Skin epidermis (tissue), 12 donors: Measurements from ENCODE around the gene FOXP1.

ENCODE experiments used
- H3K27ac ChIP-seq, 21 experiments: fragments of 200-600 bp; sonication (generic) in 11 of 21; one replicate each; pipeline ENCODE4 v1.5.0; 2020; ENCODE audit warnings: mild to moderate bottlenecking in 3 of 21, inconsistent platforms in 2 of 21, moderate library complexity in 2 of 21
- H3K4me3 ChIP-seq, 7 experiments: fragments of 200-600 bp; sonication (generic) in 2 of 7; one replicate each; pipeline ENCODE4 v1.5.0; 2020; ENCODE audit warnings: inconsistent platforms in 2 of 7, mild to moderate bottlenecking in 2 of 7, moderate library complexity in 1 of 7

FOXP1 gene

DNA sequence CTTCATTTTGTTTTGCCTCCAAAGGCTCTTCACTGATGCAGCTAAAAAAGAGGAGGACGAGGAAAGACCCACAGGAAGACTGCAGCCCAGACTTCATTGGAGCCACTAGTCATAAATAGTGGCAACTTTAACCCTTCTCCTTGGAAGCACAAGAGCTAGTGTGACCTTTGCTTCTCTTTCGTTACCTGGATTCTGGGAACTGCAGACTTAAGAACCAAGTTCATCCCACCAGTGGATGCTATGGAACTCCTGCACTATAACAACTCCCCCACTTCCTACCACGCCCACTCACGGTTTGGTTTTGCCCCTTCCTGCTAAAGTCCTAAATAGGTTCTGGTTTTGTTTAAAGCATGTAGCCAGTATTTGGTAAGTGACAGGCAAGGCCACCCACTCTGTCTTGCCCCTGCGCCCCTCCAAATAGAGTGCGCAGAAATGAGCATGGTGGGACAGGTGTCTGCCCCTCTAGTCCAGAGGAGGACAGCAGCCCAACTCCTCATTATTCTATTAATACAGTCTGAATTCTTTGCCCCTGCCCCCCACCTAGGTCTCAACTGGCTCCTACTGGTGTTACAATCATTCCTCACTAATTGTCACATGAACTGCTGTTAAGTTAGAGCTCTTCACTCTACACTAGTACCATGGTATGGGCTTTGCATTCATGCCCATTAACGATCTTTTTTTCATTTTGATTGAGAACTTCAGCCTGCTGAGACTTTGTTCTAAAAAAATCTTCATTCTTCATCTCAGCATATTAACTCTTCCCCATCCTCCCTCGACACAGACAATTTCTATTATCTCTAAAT, 504.6 kb downstream of the FOXP1 start:
- Histone ChIP-seq H3K4me3 (no peak overlapping the region), H3K27ac (no peak overlapping the region)

DNA sequence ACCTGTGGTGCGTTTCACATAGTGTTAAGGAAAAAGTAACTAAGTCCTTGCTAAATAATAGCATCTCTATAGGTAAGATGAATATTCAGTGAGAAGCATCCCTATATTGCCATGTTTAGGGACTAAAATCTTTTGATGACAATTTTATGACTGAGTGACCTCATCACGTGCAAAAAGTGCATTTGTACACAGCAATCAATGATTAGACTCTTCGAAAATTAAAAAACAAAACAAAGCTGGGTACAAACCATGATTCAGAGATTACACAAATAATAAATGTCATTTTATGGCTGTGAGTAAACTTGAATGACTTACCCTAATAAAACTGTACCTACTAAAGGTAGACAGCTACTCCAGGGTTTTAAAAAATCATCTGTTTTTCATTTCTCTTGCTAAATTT, 505.3 kb downstream of the FOXP1 start:
- no peak overlapping the region for H3K27ac ChIP-seq

DNA sequence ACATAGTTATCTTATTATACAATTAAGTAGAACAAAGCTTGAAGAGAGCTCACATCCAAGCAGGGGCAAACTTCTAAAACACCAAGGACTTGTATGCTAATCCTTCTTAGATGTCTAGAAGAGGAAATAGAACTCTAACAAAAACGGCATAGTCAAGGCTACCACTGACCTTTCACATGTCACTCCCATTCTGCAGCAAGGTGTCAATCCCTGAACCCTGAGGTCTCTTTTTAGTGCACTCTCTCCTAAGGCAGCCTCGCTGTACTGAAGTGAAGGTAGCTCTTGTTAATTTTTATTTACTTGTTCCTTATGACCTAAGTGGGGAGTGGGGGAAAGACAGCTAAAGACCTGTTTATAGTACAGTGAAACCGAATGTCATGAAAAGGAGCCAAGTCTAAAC, 506.5 kb downstream of the FOXP1 start:
- H3K27ac ChIP-seq = peak overlapping the region in 1 of 21 experiments; percentile 14
- no peak overlapping the region for H3K4me3 ChIP-seq

More for the DNA sequence above, 505.3 kb downstream of the FOXP1 start:
- H3K4me3 ChIP-seq = no peak overlapping the region

DNA sequence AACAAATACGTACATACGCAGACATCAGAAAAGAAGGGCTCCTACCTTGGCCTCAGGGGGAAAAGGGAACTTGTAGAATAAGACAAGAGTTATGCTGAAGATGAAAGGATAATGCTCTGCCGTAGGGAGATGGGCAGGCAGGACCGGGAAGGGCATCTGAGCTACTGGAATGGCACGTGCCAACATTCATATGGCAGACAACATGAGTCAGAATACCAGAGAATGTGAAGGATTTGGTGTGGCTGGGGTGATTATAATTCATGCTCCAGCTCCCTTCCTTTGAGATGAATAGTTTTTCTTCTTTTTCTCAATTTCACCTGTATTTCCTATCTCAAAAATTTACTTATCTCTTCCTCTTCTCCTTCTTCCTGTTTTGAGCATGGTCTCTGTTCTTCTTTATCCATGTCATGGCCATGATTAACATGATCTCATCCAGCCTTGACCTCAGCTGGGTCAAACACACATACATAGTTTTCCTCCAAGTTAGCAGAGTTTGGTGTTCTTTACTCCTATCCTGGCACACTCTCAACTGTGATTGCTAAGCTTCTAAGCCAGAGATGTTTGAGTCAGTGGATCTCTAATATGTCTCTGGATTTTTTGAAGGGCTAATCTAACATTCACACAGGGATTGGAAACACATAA, 507.0 kb downstream of the FOXP1 start:
- H3K27ac ChIP-seq = peak overlapping the region in 1 of 21 experiments; percentile 14
- no peak overlapping the region for H3K4me3 ChIP-seq

DNA sequence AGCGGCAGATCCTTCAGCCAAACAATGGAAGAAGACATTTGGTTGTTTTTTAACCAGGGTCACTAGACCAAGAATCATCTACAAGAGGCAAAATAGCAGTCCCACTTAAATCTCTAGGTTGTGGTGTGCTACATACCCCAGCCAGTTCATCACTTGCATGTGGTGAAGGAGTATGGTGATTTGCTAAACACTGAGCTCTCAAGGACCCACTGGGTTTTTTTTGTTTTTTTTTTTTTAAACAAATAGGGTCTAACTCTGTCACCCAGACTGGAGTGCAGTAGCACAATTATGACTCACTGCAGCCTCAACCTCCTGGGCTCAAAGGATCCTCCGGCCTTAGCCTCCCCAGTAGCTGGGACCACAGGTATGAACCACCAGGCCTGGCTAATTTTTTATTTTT, 508.0 kb downstream of the FOXP1 start:
- Histone ChIP-seq H3K4me3 (no peak overlapping the region), H3K27ac (no peak overlapping the region)

DNA sequence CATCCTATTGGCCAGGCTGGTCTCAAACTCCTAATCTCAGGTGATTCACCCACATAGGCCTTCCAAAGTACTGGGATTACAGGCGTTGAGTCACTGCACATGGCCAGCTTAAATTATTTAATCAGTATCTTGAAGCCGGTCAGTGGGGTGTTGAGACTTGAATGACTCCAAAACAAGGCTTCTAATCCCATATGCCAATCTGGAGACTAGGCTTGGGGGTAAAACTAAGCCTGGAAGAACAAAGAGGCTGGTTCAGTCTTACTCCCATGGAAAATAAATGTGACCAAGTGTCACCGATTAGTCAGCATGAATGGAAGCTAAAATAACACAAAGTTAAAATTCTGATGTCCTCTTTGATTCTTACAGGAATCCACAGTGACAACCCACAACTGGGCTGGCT, 509.1 kb downstream of the FOXP1 start:
- H3K4me3 ChIP-seq = no peak overlapping the region
- H3K27ac ChIP-seq = no peak overlapping the region

DNA sequence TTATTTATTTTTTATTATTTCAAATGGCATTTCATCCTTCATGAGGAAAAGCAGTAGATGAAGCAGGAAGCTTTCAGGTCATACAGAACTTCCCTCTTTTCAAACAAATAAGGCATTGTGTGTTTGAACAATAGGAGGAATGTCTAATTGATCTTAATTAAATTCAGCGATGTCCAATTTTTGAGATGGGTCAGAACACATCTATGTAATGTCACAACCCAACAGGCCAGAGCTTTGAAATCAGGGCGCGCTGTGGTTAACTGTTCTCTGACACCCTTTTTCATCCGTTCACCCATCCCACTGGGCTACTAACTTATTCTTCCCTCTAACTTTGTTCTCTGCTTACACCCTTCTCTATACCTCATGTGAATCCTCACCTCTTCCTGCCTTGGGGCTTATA, 510.5 kb downstream of the FOXP1 start:
- Histone ChIP-seq H3K27ac (no peak overlapping the region), H3K4me3 (no peak overlapping the region)

DNA sequence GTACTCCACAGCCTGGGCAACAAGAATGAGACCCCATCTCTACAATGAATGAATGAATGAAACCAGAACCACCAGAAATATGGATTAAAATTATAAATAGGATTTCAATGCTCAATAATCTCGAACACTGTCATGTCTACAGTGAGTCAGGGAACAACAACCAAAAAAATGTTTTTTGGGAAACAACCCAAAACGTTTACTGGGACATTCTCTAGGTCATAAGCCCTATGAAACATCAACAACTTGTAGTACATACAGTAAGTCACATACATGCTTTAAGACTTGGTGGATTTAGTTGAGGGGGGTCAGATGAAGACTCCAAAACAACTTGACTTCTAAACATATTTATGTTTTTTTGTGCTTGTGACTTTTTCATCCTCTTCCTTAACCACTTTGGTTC, 511.2 kb downstream of the FOXP1 start:
- peak overlapping the region in 1 of 21 experiments; percentile 27 for H3K27ac ChIP-seq

DNA sequence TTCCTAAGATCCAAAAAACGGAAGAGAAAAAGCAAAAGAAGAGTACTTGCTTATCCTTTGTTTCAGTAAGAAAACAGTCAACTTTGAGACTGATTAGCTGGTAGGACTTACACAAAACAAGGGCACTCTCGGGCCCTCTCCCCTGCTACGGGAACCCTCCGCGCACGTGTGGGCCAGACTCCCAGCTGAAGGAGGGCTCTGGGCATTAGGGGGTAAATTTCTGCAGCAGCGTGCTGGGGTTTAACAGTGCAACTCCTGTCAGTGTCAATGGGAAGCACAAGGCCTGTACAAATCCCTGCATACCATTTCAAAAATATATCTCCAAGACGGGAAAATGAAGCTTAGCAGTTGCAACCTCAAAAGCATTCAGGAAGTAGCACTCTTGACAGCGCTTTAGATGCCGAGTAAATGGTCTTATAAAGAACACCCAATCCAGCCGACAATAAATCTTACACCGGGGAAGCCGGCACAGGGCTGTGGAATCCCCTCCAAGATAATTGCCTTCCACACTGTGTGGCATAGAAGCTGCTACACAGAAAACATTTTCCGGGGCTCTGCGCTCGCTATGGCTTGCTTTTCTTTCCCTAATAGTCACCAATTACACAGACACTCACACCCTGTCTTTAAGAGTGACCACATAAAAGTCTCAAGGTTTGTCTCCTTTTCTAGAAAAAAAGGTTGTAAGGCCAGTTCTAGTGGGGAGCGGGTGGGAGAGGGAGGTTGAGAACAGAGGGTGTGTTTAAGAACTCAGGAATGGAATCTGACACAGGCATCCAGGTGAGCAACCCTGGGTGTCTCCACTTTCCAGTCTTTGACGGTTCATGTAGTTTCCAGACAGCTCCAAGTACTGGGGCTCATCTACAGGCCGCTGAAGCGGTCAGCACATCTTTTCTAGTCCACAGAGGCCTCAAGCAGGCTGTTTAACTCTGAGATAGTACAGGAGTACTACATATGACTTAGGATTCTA, 512.7 kb downstream of the FOXP1 start:
- Histone ChIP-seq H3K4me3 (no peak overlapping the region), H3K27ac (peak overlapping the region in 1 of 21 experiments; percentile 39)

More for the DNA sequence above, 511.2 kb downstream of the FOXP1 start:
- H3K4me3 ChIP-seq = no peak overlapping the region

DNA sequence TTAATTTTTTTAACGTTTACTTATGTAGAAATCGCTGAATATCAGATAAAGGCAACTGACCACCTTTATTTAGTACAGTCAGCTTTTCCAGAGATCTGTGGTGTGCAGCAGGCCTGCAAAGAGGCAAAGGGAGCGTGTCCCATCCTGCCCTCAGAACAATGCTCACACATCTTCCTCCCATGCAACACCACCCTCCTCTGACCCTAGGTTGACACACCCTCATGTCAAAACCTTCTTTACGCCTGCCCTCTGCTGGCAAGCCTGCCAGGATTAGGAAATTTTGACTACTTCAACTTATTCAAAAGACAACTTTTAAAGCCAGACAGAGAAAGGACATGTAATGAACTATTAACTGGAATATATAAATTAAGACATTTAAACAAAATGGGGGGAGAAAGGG, 513.7 kb downstream of the FOXP1 start:
- peak overlapping the region in 2 of 21 experiments; percentile 31 to 44 for H3K27ac ChIP-seq

DNA sequence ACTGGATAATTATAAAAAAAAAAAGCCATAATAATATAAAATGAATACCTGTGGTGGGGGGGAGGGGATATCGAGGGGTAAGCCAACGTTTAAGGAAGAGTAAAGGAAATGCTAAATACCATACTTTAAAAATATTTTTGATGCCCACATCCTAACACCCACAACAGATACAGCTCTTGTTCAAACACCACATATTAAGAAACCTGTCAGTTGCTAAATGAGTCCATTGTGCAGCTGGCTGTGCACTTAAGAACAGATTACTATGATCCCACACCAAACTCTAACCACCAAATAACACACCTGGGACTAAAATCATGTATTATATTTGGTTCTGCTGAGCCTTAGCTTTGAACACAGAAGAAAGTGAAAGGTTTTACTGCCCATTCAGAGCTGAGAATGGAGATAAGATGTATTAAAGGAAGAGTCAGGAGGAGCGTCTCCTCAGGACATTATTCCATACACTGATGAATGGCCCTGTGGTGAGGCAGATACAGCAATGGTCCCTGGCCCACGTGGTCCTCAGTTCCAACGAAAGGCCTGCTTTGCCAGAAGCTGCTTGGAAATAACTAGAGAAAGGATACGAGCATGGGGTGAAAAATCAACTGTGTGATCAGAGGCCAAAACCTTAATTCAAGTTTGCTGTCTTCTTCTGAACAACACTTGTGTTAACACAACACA, 515.4 kb downstream of the FOXP1 start:
- Histone ChIP-seq H3K4me3 (no peak overlapping the region), H3K27ac (peak overlapping the region in 3 of 21 experiments; percentile 7 to 12 (median 9))

More for the DNA sequence above, 513.7 kb downstream of the FOXP1 start:
- H3K4me3 ChIP-seq = no peak overlapping the region

DNA sequence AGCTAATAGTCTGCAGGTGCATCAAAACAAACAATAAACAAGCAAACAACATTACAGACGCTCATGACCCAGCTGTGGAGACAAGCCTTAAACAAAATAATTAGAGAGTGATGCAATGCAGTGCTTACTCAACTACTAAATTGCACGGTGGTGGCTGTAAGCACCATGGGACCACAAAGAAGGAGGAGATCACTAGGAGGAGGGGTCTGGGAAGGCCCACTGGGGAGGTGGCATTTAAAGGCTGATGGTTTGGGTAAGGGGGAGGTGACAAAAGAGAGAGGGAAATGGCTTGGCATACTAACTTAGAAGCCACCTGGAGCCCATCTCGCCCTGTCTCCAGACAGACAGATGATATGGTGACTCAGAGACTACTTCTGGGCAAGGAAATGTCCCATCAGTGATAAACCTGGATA, 516.7 kb downstream of the FOXP1 start:
- H3K4me3 ChIP-seq = no peak overlapping the region

DNA sequence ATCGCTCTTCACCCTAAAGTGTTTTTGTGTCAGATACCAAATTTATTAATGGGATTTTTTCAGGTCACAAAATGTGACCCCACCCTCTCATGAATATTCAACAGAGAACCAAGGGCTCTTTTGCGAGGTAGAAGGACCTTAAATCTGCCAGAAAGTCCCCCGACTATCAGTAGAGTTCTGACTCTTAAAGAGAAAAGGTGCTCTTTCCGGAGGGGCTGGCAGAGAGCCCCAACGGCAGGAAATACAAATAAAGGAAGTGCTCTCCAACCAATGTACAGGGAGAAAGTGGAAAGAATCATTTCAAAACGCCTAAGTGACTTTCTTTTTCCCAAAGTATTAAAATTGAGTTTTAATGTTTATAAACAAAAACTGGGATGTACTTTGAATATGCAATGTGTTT, 517.2 kb downstream of the FOXP1 start:
- Histone ChIP-seq H3K4me3 (no peak overlapping the region), H3K27ac (peak overlapping the region in 14 of 21 experiments; percentile 2 to 96 (median 92))

More for the DNA sequence above, 516.7 kb downstream of the FOXP1 start:
- peak overlapping the region in 11 of 21 experiments; percentile 5 to 96 (median 59) for H3K27ac ChIP-seq

DNA sequence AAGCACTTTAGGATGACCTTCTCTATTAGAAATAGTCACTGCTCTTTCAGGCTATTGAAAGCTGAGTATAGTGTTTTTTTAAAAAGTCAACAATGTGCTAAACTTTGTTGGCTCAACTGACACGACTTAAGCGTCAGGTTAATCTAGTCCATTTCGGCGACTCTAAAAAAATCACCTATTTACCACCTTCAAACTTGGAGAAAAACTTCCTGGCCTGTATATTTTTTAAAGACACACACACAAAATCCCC, 517.8 kb downstream of the FOXP1 start:
- Histone ChIP-seq H3K27ac (peak overlapping the region in 19 of 21 experiments; percentile 72 to 96 (median 92)), H3K4me3 (peak overlapping the region; percentile 48 to 74 (median 61))

DNA sequence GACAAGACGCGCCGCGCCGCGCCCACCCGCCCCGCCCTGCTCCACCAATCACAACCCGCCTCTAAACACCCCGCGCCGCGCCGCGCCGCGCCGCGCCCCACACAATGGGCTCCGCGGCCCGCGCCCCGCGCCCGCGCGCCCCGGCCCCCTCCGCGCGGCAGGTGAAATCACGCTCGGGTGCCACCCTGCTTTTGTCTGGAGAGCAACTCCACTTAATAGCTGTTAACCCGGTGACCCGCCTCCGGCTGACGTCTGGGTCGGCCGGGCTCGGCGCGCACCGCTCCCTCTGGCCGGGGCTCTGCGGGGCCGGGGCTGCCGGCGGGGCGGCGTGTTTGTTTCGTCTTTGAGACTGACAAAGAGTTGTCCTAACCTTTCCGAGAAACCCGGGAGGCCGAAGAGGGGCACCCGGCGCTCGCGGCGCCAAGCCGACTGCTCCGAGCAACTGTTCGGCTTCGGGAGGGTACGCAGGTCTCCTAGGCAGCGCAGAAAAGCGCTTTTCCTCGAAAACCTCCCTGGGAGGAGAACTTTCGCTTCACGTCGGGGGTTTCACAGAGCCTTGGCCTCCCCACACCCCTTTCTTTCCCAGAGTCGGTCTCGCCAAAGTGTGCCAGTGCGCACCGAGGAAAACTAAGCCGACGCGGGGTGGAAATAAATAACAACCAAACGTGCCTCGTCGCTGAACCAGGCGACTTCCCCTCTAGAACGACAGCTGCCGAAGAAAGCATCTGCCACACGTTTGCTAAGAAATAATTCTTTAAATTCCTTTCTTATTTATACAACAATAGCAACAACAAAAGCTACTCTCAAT, 518.4 kb downstream of the FOXP1 start:
- peak overlapping the region; percentile 42 to 96 (median 92) for H3K27ac ChIP-seq
- H3K4me3 ChIP-seq = peak overlapping the region; percentile 48 to 74 (median 61)

DNA sequence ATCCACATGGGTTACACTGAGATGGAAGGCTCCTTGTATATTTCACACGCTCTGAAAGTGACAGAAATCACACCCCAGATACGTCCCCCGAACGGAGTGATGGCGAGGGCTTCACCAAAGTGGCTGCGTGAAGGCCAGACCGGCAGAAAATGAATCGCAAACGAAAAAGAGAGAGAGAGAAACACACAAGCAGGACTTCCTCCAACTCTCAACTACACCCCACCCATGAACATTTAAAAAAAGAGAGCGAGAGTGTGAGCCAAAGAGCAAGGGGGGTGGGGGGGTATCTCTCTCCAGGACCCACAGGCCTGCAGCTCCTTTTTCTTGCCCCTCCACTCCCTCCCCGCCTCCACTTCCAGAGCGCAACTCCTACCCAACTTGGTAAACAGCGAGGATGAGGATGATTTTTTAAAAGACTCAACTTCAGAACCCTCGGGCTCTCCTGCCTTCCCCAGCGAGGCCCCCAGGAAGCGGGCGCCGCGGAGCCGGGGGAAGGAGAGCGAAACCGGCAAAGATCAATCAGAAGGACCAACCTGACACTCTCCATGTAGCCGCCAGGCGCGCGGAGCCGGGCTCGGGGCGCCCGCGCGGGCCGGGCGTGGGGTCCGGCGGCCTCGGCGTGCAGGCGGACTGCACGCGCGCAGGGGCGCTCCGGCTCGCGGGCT, 519.1 kb downstream of the FOXP1 start:
- Histone ChIP-seq H3K4me3 (peak overlapping the region; percentile 56 to 74 (median 59)), H3K27ac (peak overlapping the region; percentile 43 to 96 (median 88))

DNA sequence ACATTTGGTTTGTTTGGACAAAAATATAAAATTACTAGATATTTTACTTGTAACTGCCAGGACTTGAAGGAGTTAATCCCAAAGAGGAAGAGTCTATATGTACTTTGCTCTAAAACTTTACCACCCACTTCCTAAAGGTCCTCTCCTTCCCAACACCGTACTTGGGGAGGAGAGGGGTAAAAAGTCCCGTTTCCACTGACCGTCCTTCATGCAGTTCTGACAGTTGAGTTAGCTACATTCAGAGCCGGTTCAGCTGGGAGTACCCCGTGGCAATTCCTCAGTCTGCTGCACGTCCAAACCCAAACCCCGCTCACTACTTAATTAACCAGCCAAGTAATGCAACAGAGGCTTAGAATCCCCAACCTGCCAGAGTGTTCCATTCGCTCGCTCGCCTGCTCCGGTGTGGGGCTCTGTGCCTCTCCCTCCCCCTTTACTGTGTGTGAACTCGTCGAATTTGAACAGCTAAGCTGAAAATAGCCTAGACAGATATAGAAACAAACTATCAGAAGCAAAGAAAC, 519.7 kb downstream of the FOXP1 start:
- Histone ChIP-seq H3K27ac (peak overlapping the region in 20 of 21 experiments; percentile 75 to 96 (median 88)), H3K4me3 (peak overlapping the region; percentile 56 to 74 (median 59))
